ENCODE results near the gene FOXK1. TPM values are rescaled to one million over a fixed set of nuclear protein-coding genes. Genes with fewer than 3 reads are reported as not detected.

Gene FOXK1
- total RNA-seq, 2 donors from 2014 or later = 17.3 to 47.5 TPM

DNA sequence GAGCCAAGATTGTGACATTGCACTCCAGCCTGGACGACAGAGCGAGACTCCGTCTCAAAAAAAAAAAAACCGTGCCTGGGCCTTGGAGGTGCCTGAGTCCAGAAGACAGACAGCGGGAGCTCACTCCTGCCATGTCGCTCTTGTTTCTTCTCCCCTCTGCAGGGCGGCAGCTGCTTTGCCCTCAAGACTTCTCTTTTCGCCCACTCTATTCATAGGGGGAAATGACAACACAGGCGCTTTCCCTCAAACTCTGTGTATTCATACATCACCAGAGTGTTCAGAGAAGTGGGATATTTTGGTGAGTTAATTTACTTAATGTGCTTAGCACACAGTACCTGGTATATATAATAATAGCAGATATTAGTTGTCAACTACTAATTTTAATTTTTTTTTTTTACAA is 44.5 kb downstream of the FOXK1 start:
- WGBS = 83% methylated on average over 9 of the region's 9 CpGs
- H3K4me3 ChIP-seq = no peak overlapping the region
- H3K36me3 ChIP-seq = no peaks in the 10 kb centered on the region
- no peak for TF ChIP-seq POLR2AphosphoS5 (IDR thresholded peaks at IDR 0.05)
- no peak for TF ChIP-seq POLR2A (IDR thresholded peaks at IDR 0.05)
- TF ChIP-seq, protein P1, sequence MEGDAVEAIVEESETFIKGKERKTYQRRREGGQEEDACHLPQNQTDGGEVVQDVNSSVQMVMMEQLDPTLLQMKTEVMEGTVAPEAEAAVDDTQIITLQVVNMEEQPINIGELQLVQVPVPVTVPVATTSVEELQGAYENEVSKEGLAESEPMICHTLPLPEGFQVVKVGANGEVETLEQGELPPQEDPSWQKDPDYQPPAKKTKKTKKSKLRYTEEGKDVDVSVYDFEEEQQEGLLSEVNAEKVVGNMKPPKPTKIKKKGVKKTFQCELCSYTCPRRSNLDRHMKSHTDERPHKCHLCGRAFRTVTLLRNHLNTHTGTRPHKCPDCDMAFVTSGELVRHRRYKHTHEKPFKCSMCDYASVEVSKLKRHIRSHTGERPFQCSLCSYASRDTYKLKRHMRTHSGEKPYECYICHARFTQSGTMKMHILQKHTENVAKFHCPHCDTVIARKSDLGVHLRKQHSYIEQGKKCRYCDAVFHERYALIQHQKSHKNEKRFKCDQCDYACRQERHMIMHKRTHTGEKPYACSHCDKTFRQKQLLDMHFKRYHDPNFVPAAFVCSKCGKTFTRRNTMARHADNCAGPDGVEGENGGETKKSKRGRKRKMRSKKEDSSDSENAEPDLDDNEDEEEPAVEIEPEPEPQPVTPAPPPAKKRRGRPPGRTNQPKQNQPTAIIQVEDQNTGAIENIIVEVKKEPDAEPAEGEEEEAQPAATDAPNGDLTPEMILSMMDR (IDR thresholded peaks at IDR 0.05) = no peak
- peaks cover 6% of the 10 kb centered on the region for H3K4me1 ChIP-seq (replicated peaks)
- peak overlapping the region; percentile 85 to 92 for H3K27ac ChIP-seq
- intact Hi-C loops (cut with DNase I) = loop anchor here (5.0 kb wide), 1 partner anchor 44 kb away; the partner anchor contains the start of gene FOXK1
- no peak for DNase-seq (ENCODE audit: low spot score)
- H3K27me3 ChIP-seq (replicated peaks; ENCODE audit: insufficient read depth) = no peaks in the 10 kb centered on the region
- no peaks in the 10 kb centered on the region for H3K9me3 ChIP-seq

DNA sequence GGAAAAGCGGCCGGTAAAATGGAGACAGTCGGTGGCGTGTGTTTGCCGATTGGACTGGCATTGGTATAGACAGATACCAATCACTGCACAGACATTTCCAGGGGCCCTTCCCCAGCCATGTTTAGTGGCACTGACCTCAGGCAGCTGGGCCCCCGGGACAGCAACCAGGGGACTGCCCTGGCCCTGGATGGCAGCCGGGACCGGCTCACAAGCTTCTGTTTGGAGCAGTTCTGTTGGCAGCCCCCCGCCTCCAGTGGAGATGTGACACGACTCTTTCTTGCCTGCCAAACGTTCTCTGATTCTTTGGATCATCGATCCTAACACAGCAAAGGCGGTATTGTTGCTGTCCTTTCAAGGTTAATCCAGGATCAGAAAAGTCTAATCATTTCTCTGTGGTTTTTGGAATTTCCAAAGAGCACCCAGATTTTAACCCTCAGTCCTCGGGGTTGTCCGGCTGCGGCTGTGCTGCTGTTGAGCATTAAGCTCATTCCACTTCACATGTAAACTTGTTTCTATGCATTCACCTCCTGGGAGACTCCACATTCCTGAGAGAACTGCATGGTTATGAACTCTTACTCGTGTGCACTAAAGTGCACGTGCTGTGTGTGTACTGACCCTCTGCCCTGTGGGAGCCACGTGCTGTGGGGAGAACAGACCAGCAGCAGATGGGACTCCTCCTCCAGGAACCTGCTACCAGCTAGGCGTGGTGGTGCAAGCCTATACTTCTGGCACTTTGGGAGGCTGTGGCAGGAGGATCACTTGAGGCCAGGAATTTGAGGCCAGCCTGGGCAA is 46.0 kb downstream of the FOXK1 start:
- intact Hi-C loops (cut with DNase I) = loop anchor here (5.0 kb wide), 1 partner anchor 46 kb away; the partner anchor contains the start of gene FOXK1
- TF ChIP-seq POLR2AphosphoS5 (IDR thresholded peaks at IDR 0.05) = no peak
- TF ChIP-seq, protein P1 (IDR thresholded peaks at IDR 0.05) = no peak
- TF ChIP-seq POLR2A (IDR thresholded peaks at IDR 0.05) = no peak
- Histone ChIP-seq H3K9me3 (no peaks in the 10 kb centered on the region), H3K27ac (no peak overlapping the region), H3K36me3 (no peaks in the 10 kb centered on the region), H3K27me3 (replicated peaks; ENCODE audit: insufficient read depth) (no peaks in the 10 kb centered on the region), H3K4me1 (replicated peaks) (peaks cover 6% of the 10 kb centered on the region), H3K4me3 (no peak overlapping the region)
- 84% methylated on average over 20 of the region's 20 CpGs for WGBS
- no peak for DNase-seq (ENCODE audit: low spot score)

DNA sequence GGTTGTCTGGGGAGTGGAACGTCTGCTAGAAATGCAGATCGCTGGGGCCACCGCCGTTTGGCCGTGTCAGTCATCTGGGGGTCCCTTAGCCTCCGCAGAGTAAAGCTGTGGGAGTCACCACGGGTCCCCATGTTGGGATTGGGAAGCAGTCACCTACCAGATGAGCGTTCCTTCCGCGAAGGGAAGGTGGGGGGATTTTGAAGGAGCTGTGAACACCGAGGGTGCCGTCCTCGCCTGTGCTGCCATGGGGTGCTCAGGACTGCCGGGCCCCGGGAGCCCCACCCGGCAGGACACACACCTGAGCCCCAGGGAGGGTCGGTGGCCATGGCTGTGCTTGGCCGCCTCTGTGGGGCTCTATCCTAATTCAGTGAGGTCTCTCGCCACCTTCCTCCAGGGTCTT is 47.2 kb downstream of the FOXK1 start:
- peaks cover 5% of the 10 kb centered on the region for H3K4me1 ChIP-seq (replicated peaks)
- WGBS = 83% methylated on average over 10 of the region's 19 CpGs
- intact Hi-C loops (cut with DNase I) = loop anchor here (5.0 kb wide), 1 partner anchor 47 kb away; the partner anchor contains the start of gene FOXK1
- DNase-seq (ENCODE audit: low spot score) = no peak
- H3K27me3 ChIP-seq (replicated peaks; ENCODE audit: insufficient read depth) = no peaks in the 10 kb centered on the region
- H3K36me3 ChIP-seq = no peaks in the 10 kb centered on the region
- no peak overlapping the region for H3K27ac ChIP-seq
- H3K9me3 ChIP-seq = no peaks in the 10 kb centered on the region
- TF ChIP-seq POLR2AphosphoS5 (IDR thresholded peaks at IDR 0.05) = no peak
- TF ChIP-seq, protein P1 (IDR thresholded peaks at IDR 0.05) = no peak
- TF ChIP-seq POLR2A (IDR thresholded peaks at IDR 0.05) = no peak
- H3K4me3 ChIP-seq = no peak overlapping the region

DNA sequence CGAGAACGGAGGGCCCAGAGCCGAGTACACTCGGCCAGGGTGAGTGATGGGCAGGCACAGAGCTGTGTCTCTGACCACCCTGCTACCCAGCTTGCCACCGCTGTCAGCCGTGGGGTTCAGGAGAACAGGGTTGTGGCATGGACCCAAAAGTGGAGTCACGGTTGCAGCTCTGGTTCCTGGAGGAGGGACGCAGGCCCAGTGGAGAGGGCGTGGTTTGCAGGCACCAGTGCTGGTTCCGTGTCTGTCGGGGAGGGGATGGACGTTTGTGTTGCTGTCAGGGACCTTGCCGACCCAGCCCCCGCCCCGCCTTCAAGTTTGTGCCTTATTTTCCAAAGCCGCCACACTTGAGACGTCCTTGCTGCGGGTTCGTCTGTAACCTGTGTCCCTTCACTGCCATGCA is 48.2 kb downstream of the FOXK1 start:
- no peaks in the 10 kb centered on the region for H3K27me3 ChIP-seq (replicated peaks; ENCODE audit: insufficient read depth)
- H3K4me3 ChIP-seq = no peak overlapping the region
- H3K4me1 ChIP-seq (replicated peaks) = no peaks in the 10 kb centered on the region
- no peak for DNase-seq (ENCODE audit: low spot score)
- 78% methylated on average over 13 of the region's 19 CpGs for WGBS
- H3K9me3 ChIP-seq = no peaks in the 10 kb centered on the region
- no peak overlapping the region for H3K27ac ChIP-seq
- intact Hi-C loops (cut with DNase I) = no loop called here
- H3K36me3 ChIP-seq = no peaks in the 10 kb centered on the region
- no peak for TF ChIP-seq POLR2A (IDR thresholded peaks at IDR 0.05)
- TF ChIP-seq, protein P1 (IDR thresholded peaks at IDR 0.05) = no peak
- no peak for TF ChIP-seq POLR2AphosphoS5 (IDR thresholded peaks at IDR 0.05)

DNA sequence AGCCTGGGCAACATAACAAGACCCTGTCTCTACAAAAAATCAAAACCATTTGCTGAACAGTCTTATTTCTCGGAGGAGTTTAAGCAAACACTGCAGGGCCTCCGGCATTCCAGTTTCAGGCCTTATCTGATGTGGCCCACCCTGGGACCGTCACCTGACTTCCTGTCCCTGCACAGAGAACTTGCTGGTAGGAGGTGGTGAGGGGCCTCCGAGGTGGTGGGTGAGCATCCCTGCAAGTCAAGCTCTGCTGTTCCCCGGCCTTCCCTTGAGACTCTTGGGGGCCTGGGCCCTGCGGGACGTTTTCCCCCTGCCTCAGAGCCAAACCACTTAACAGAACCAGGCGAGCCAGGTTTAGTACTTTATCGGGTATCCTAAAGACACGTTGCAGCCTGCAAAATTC is 48.9 kb downstream of the FOXK1 start:
- H3K27ac ChIP-seq = no peak overlapping the region
- intact Hi-C loops (cut with DNase I) = no loop called here
- no peak overlapping the region for H3K4me3 ChIP-seq
- H3K36me3 ChIP-seq = no peaks in the 10 kb centered on the region
- no peaks in the 10 kb centered on the region for H3K27me3 ChIP-seq (replicated peaks; ENCODE audit: insufficient read depth)
- no peak for DNase-seq (ENCODE audit: low spot score)
- H3K4me1 ChIP-seq (replicated peaks) = no peaks in the 10 kb centered on the region
- WGBS = 30% methylated on average over 10 of the region's 10 CpGs
- TF ChIP-seq POLR2A (IDR thresholded peaks at IDR 0.05) (no peak), POLR2AphosphoS5 (IDR thresholded peaks at IDR 0.05) (no peak)
- TF ChIP-seq, protein P1 (IDR thresholded peaks at IDR 0.05) = no peak
- no peaks in the 10 kb centered on the region for H3K9me3 ChIP-seq

Measured in prostate gland (tissue), 2 donors.